Neutrophil (primary cell): ENCODE results near the gene SOX4.

Experiments used
- H3K27ac ChIP-seq: fragments of 200-600 bp; sonication (generic); 2 replicates; pipeline ENCODE4 v1.5.1; 2016; ENCODE audit warnings: mild to moderate bottlenecking, moderate library complexity
- H3K27me3 ChIP-seq: fragments of 200-600 bp; sonication (generic); 2 replicates; pipeline ENCODE4 v1.6.0; 2016; ENCODE audit warnings: mild to moderate bottlenecking
- H3K36me3 ChIP-seq: fragments of 200-600 bp; sonication (generic); 2 replicates; pipeline ENCODE4 v1.5.1; 2017
- H3K4me1 ChIP-seq, 2 experiments: fragments of 200-600 bp in 1 of 2; sonication (generic) in 1 of 2; 1 replicate in 1 of 2; 2 replicates in 1 of 2; pipeline versions ENCODE4 v1.5.1 to v1.6.1; 2013 to 2016; ENCODE audit warnings: low read depth in 1 of 2, low read length in 1 of 2, mild to moderate bottlenecking in 1 of 2, moderate library complexity in 1 of 2; ENCODE audit not compliant: control insufficient read depth in 1 of 2, insufficient read depth in 1 of 2
- H3K4me3 ChIP-seq, 2 experiments: fragments of 200-600 bp in 1 of 2; sonication (generic) in 1 of 2; 1 replicate in 1 of 2; 2 replicates in 1 of 2; pipeline ENCODE4 v1.5.1; 2013 to 2016; ENCODE audit warnings: low read depth in 1 of 2, low read length in 1 of 2, mild to moderate bottlenecking in 1 of 2, moderate library complexity in 1 of 2
- H3K9me3 ChIP-seq: fragments of 200-600 bp; sonication (generic); 2 replicates; pipeline ENCODE4 v1.5.1; 2016
- CTCF ChIP-seq: fragments of 200-600 bp; sonication (generic); IDR thresholded peaks from 2 replicates; pipeline ENCODE4 v1.5.1; 2016; ENCODE audit warnings: antibody characterized with exemption

SOX4 gene

GRCh38 chr6:21598674-21599023 is 5.1 kb downstream of the SOX4 start:
- no peaks in the 10 kb centered on the region for H3K36me3 ChIP-seq

GRCh38 chr6:21599051-21599696 is 5.6 kb downstream of the SOX4 start:
- H3K9me3 ChIP-seq, result no peaks in the 10 kb centered on the region
- H3K4me3 ChIP-seq, result no peak overlapping the region
- no peaks in the 10 kb centered on the region for H3K36me3 ChIP-seq
- no peak overlapping the region for H3K27ac ChIP-seq
- peaks cover 51% of the 10 kb centered on the region for H3K27me3 ChIP-seq
- no peak for TF ChIP-seq CTCF
- peaks cover 24 to 31% of the 10 kb centered on the region in 2 experiments for H3K4me1 ChIP-seq

More at GRCh38 chr6:21598674-21599023, 5.1 kb downstream of the SOX4 start:
- peaks cover 56% of the 10 kb centered on the region for H3K27me3 ChIP-seq
- H3K4me3 ChIP-seq, result no peak overlapping the region
- H3K9me3 ChIP-seq, result no peaks in the 10 kb centered on the region
- H3K27ac ChIP-seq, result no peak overlapping the region
- peaks cover 24 to 37% of the 10 kb centered on the region in 2 experiments for H3K4me1 ChIP-seq
- TF ChIP-seq CTCF, result no peak

- peaks cover 28% of the 10 kb centered on the region for H3K27me3 ChIP-seq
- no peaks in the 10 kb centered on the region for H3K9me3 ChIP-seq
- H3K4me1 ChIP-seq, result peaks cover 18 to 19% of the 10 kb centered on the region in 2 experiments
- TF ChIP-seq CTCF, result no peak
- no peaks in the 10 kb centered on the region for H3K36me3 ChIP-seq
- no peak overlapping the region for H3K4me3 ChIP-seq
- H3K27ac ChIP-seq, result no peak overlapping the region
Observed at GRCh38 chr6:21601339-21601923, 7.9 kb downstream of the SOX4 start.

- peaks cover 23% of the 10 kb centered on the region for H3K27me3 ChIP-seq
- no peak for TF ChIP-seq CTCF
- H3K36me3 ChIP-seq, result no peaks in the 10 kb centered on the region
- peaks cover 13% of the 10 kb centered on the region in 2 experiments for H3K4me1 ChIP-seq
- H3K27ac ChIP-seq, result no peak overlapping the region
- H3K4me3 ChIP-seq, result no peak overlapping the region
- no peaks in the 10 kb centered on the region for H3K9me3 ChIP-seq
Observed at GRCh38 chr6:21601932-21602390, 8.4 kb downstream of the SOX4 start.

- Histone ChIP-seq H3K27me3 (peaks cover 9% of the 10 kb centered on the region), H3K36me3 (no peaks in the 10 kb centered on the region), H3K27ac (no peak overlapping the region), H3K4me3 (no peak overlapping the region), H3K9me3 (no peaks in the 10 kb centered on the region), H3K4me1 (no peaks in the 10 kb centered on the region)
- TF ChIP-seq CTCF, result no peak
Observed at GRCh38 chr6:21603082-21603952, 9.8 kb downstream of the SOX4 start.
